Heart right ventricle (tissue), 16 donors: Measurements from ENCODE around the gene ZMYM5. TPM values are rescaled to one million over a fixed set of nuclear protein-coding genes. Genes with fewer than 3 reads are reported as not detected.
A peak's percentile ranks its signal among the peaks of the same experiment; 100 is the strongest.

ENCODE experiments used
- ATAC-seq, 8 donors: fragments of 200-7000 bp; cut with Tn5 transposase; one replicate each; pipeline ENCODE4 v1.9.1; 2020; ENCODE audit warnings: mild to moderate bottlenecking in 8 of 8, moderate library complexity in 8 of 8, moderate number of reproducible peaks in 1 of 8
- DNase-seq, 2 donors: peaks; one replicate each; pipeline ENCODE4 v3.0.0-alpha.2; 2020
- H3K27ac ChIP-seq, 10 donors: fragments of 200-600 bp; sonication (generic) in 2 of 10; one replicate each; pipeline versions ENCODE4 v1.5.0 to v1.8.0; 2020 to 2022; ENCODE audit warnings: mild to moderate bottlenecking in 3 of 10
- H3K27me3 ChIP-seq, 7 donors: fragments of 200-600 bp; one replicate each; pipeline ENCODE4 v1.8.0; 2021 to 2022; ENCODE audit warnings: mild to moderate bottlenecking in 2 of 7
- H3K36me3 ChIP-seq, 9 donors: fragments of 200-600 bp; sonication (generic) in 1 of 9; one replicate each; pipeline versions ENCODE4 v1.5.0 to v1.8.0; 2020 to 2022; ENCODE audit warnings: mild to moderate bottlenecking in 2 of 9
- H3K4me1 ChIP-seq, 9 donors: fragments of 200-600 bp; sonication (generic) in 1 of 9; one replicate each; pipeline versions ENCODE4 v1.5.0 to v1.8.0; 2020 to 2022; ENCODE audit warnings: mild to moderate bottlenecking in 4 of 9
- H3K4me3 ChIP-seq, 10 donors: fragments of 200-600 bp; sonication (generic) in 2 of 10; one replicate each; pipeline versions ENCODE4 v1.5.0 to v1.8.0; 2020 to 2022; ENCODE audit warnings: mild to moderate bottlenecking in 7 of 10, moderate library complexity in 2 of 10
- H3K9me3 ChIP-seq, 11 donors: fragments of 200-600 bp in 10 of 11; sonication (generic) in 2 of 11; one replicate each; pipeline versions ENCODE4 v1.5.0 to v1.8.0; 2013 to 2022; ENCODE audit warnings: mild to moderate bottlenecking in 2 of 11, control low read depth in 1 of 11, moderate library complexity in 1 of 11
- CTCF ChIP-seq, 9 donors: fragments of 200-600 bp; sonication (generic) in 2 of 9; IDR thresholded peaks; one replicate each; pipeline versions ENCODE4 v1.5.0 to v1.8.0; 2021 to 2022; ENCODE audit warnings: antibody characterized with exemption in 9 of 9, mild to moderate bottlenecking in 5 of 9, moderate library complexity in 1 of 9
- WGBS, 2 donors: extraction: QIAGEN DNeasy Blood & Tissue Kit; methylation state at CpG; one replicate each; pipeline ENCODE4 v1.1.7; 2013; ENCODE audit warnings: inconsistent platforms in 1 of 2; 5-methylcytosine and 5-hydroxymethylcytosine counted together
- intact Hi-C, 10 donors: fragments of 100-400 bp; cut with DNase I; formaldehyde crosslinking; loops; one replicate each; pipeline versions ENCODE4 v1.11.1 to v1.14.2; 2022
- polyA plus RNA-seq, 2 donors: library from polyadenylated mRNA; stranded (reverse); fragments of 200-250 nt; gene quantifications; one replicate each; pipeline ENCODE4 v1.2.3, GENCODE V29; 2013
- total RNA-seq, 10 donors: library from RNA; stranded (reverse); fragmentation: NEBNext Ultra II Directional in 3 of 10; extraction: Animal tissue kit (Norgen Biotek cat#: 25700) in 3 of 10; gene quantifications; one replicate each; pipeline versions ENCODE4 v1.2.1 to v1.2.4, GENCODE V29; 2021 to 2023
- donor health status: Arrhythmogenic right ventricular cardiomyopathy.
- donor health status: ischemic (EF 13 %, LVEDD 7.1; RV severe dilation, severe dysfunction).
- donor health status: healthy with polysubstance abuse.
- donor health status: DM: no; HTN: yes; CAD: no.
- donor health status: DM: no; HTN: no; CAD: no.
- donor health status: ischemic (EF 25% LVEDD 6.9; RV normal size, moderate dysfunction).
- donor health status: ischemic (EF 25% LVEDD 5.7; RV mildly dilated, moderate dysfunction).
- donor health status: healthy.
- donor health status: DM: yes; HTN: yes; CAD: no.
- donor health status: Ischemic cardiomyopathy.
- donor health status: ischemic (EF 35%, LVEDD 5.7; RV mildly dilated, moderate dysfunction).
- donor health status: nonischemic (EF 11% LVEDD 7.7; RV severe dilation, severe dysfunction).
- donor health status: DM: yes; HTN: yes; CAD: no.
- donor health status: PGD.
- donor health status: ischemic (EF 29% LVEDD 5.4; RV normal size, mild dysfunction).
- donor health status: nonischemic (EF 23%, LVEDD 6.1; RV moderate dilation, normal function).

ZMYM5 gene
- total and polyA plus RNA-seq, 12 donors, result 4.2 to 9.3 (median 7.7) TPM

GRCh38 chr13:19864746-19865309 is 1.4 kb upstream of the ZMYM5 start:
- Histone ChIP-seq H3K27ac (peak overlapping the region; percentile 93 to 100 (median 99)), H3K9me3 (no peaks in the 10 kb centered on the region), H3K4me1 (peaks cover 0 to 28% (median 23%) of the 10 kb centered on the region in 9 donors), H3K27me3 (no peaks in the 10 kb centered on the region), H3K36me3 (peaks cover 0 to 1% (median 0%) of the 10 kb centered on the region in 9 donors), H3K4me3 (peak overlapping the region; percentile 49 to 94 (median 83))
- DNase-seq, result peak in 1 of 2 donors; percentile 76
- intact Hi-C loops, result loop anchor here in 8 of 10 donors (5.0 to 10.0 kb wide), 5 partner anchors 80 to 233 kb away; partner anchors contain the start of genes MPHOSPH8 (in 6 of the 8), PSPC1 (in 6 of the 8) and ZMYM2 (in 4 of the 8)
- ATAC-seq, result peak in 5 of 8 donors; percentile 0 to 8 (median 4)
- 12 to 16% methylated on average over 26 of the region's 26 CpGs for WGBS, 2 donors
- peak; percentile 43 to 77 (median 68) for TF ChIP-seq CTCF (IDR thresholded peaks at IDR 0.05)

DNA sequence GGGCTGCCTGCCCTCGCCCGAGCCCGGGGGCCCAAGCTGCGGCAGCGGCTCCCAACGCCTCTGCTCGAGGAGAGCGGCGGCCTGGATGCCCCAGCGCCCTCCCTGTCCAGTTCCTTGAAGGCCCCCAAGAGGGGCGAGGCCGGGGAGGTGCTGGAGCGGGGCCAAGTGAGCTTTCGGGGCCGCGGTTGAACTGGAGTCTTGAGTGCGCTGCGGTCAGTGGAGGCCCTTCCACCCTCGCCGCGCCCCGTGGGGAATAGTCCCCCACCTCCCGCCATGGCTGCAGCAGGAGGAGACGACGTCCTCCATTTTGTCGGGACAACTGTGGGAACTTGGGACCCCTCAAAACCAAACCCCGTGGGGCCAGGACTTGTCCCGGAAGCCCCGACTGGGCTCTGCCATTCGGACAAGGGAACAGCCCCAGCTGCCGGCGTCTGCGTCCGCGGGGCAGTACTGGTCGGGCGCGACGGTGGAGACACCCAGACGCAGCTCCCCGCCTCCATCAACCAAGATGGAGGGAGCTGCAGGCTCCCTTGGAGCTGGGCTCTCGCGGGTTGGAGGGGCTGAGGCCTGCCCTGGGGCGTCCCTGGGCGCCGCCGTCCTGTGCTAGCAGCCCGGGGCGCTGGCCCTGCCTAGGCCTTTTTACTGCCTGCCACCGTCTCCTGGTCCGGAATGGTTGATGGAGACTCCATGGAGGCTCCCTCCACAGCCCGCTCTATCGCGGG is 736 bp upstream of the ZMYM5 start:
- peaks cover 0 to 6% (median 0%) of the 10 kb centered on the region in 9 donors for H3K36me3 ChIP-seq
- ATAC-seq, result peak; percentile 13 to 72 (median 28)
- TF ChIP-seq CTCF (IDR thresholded peaks at IDR 0.05), result no peak
- DNase-seq, result peak; percentile 74 to 82
- peaks cover 0 to 28% (median 23%) of the 10 kb centered on the region in 9 donors for H3K4me1 ChIP-seq
- H3K27ac ChIP-seq, result peak overlapping the region; percentile 93 to 100 (median 99)
- H3K9me3 ChIP-seq, result no peaks in the 10 kb centered on the region
- intact Hi-C loops, result loop anchor here in 8 of 10 donors (5.0 to 10.0 kb wide), 5 partner anchors 79 to 232 kb away; partner anchors contain the start of genes MPHOSPH8 (in 6 of the 8), PSPC1 (in 6 of the 8) and ZMYM2 (in 4 of the 8)
- peak overlapping the region; percentile 49 to 94 (median 83) for H3K4me3 ChIP-seq
- H3K27me3 ChIP-seq, result no peaks in the 10 kb centered on the region
- WGBS, 2 donors, result 1 to 2% methylated on average over 53 to 54 of the region's 54 CpGs

DNA sequence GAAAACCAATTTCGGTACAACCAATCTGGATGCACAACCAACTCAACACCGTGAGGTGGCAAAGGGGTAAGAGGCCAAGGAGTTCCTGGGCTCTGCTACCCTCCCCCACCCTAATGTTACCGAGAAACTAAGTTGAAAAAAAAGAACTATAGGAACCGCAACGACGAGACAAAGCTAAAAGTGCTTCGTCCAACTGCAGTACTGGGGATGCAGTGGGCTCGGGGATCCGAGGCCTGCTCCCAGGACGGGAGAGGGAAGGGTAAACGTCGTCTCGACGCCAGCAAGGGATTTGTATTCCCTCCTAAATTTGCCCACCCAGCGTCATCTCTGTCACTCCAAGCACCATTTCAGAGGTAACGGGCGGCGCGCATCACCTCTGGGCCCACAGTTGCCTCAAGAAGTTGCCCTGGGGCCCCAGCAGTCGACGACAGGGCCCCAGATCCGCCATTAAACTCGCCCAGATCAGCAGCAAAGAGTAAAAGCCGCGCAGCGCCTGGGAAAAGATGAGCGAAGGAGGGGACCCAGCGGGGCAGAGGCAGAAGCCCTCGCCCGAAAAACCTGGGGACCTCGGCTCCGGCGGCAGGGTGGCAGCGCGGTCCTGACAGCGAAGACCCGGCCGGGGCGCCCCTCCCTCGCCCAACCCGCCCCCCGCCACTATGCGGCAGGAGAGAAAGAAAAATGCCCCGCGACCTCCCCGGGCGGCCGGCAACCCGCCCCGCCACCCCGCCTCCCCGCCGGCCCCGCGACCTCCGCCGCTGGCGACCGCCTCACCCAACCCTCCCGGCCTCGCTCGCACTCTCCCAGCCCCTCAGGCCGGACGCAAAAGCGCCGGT is 752 bp downstream of the ZMYM5 start:
- Histone ChIP-seq H3K36me3 (peaks cover 0 to 20% (median 0%) of the 10 kb centered on the region in 9 donors), H3K27me3 (no peaks in the 10 kb centered on the region), H3K9me3 (no peaks in the 10 kb centered on the region), H3K27ac (peak overlapping the region; percentile 94 to 100 (median 99)), H3K4me1 (peaks cover 0 to 28% (median 23%) of the 10 kb centered on the region in 9 donors), H3K4me3 (peak overlapping the region; percentile 79 to 96 (median 85))
- TF ChIP-seq CTCF (IDR thresholded peaks at IDR 0.05), result no peak
- 0% methylated on average over 46 to 64 of the region's 66 CpGs for WGBS, 2 donors
- ATAC-seq (peak in 3 of 8 donors; percentile 1 to 30 (median 3)), DNase-seq (peak; percentile 29)
- intact Hi-C loops, result loop anchor here in 8 of 10 donors (1.0 to 10.0 kb wide), 8 partner anchors 78 to 230 kb away; partner anchors contain the start of genes PSPC1 (in 8 of the 8), ZMYM2 (in 7 of the 8) and MPHOSPH8 (in 6 of the 8)
